H1 (cell line): Measurements from ENCODE around the gene CRHBP. TPM values are rescaled to one million over a fixed set of nuclear protein-coding genes. Genes with fewer than 3 reads are reported as not detected.

ENCODE experiments used
- ASH2L ChIP-seq: fragments of 200-600, 300-600 bp; sonication (generic); IDR thresholded peaks from one replicate; pipeline ENCODE4 v1.7.1; 2017; ENCODE audit warnings: low read length
- KDM1A ChIP-seq: fragments of 200-600, 300-600 bp; sonication (generic); IDR thresholded peaks from 2 replicates; pipeline ENCODE4 v1.7.1; 2016; ENCODE audit warnings: mild to moderate bottlenecking, low read length, borderline replicate concordance
- RAD21 ChIP-seq, 2 experiments: IDR thresholded peaks in 1 of 2; conservative IDR thresholded peaks in 1 of 2; 2 replicates each; pipeline ENCODE4 v1.6.1; 2011; ENCODE audit warnings: low read depth in 2 of 2, low read length in 2 of 2, improper control_type of control experiment in 1 of 2, inconsistent platforms in 1 of 2, mild to moderate bottlenecking in 1 of 2, moderate library complexity in 1 of 2
- TAF1 ChIP-seq: IDR thresholded peaks from 2 replicates; pipeline ENCODE4 v1.6.1; 2011; ENCODE audit warnings: mild to moderate bottlenecking, low read depth, low read length
- TAF7 ChIP-seq: optimal IDR thresholded peaks from 2 replicates; pipeline ENCODE3; 2011; ENCODE audit warnings: low read depth, mild to moderate bottlenecking, inconsistent platforms, low read length, moderate library complexity, borderline replicate concordance
- polyA plus RNA-seq, 7 experiments: library from polyadenylated mRNA; depleted of rRNA in 3 of 7; stranded (reverse) in 5 of 7; unstranded in 2 of 7; fragments of >200 nt in 5 of 7; fragments of 200-250 nt in 2 of 7; gene quantifications; 1 replicate in 5 of 7; 2 replicates in 1 of 7; 4 replicates in 1 of 7; pipeline versions ENCODE4 v1.2.1 to v1.2.3, GENCODE V29; 2011 to 2013; ENCODE audit warnings: missing spikeins in 2 of 7, mixed read lengths in 2 of 7
- total RNA-seq: library from RNA; stranded (reverse); fragmentation: NEBNext Ultra II Directional; extraction: Animal tissue kit (Norgen Biotek cat#: 25700); gene quantifications from 2 replicates; pipeline ENCODE4 v1.2.1, GENCODE V29; 2021
- TF ChIP-seq, protein P1 (sequence below): IDR thresholded peaks from 2 replicates; pipeline ENCODE4 v1.6.1; 2011; ENCODE audit warnings: low read depth, mild to moderate bottlenecking, low read length; ENCODE audit not compliant: insufficient read depth

The CRHBP gene
- total and polyA plus RNA-seq, 2 of the 8 experiments (the other 6 are each of a cell fraction or from before 2014, with no cell fraction given), result 0.30 TPM; not detected in 1

DNA sequence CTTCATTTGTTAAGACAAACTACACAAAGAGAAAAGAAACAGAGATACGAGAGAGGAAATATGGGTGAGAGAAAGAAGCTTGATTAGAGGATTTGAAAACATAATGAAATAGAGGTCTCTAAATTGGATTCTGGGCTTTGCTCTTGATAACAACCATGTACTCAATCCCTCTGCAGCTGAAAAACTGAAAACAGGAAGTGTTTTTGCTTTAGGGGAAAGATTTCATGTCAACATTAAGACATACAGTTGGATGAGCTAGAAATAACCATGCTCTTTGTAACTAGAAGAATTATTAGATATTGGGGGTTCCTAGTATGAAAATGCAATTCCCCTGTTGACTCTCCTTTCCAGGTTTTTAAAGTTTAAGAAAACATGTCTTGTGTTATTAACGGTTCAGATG is 21.9 kb downstream of the CRHBP start (continued):
- TF ChIP-seq, protein P1, sequence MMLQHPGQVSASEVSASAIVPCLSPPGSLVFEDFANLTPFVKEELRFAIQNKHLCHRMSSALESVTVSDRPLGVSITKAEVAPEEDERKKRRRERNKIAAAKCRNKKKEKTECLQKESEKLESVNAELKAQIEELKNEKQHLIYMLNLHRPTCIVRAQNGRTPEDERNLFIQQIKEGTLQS, result no peak
- no peak for TF ChIP-seq TAF1
- TF ChIP-seq RAD21 (IDR thresholded peaks at IDR 0.05 in 1 of 2, conservative IDR thresholded peaks at IDR 0.05 in 1 of 2; ENCODE audit: low read depth in 2 of 2, low read length in 2 of 2), result no peak
- no peak for TF ChIP-seq ASH2L
- no peak for TF ChIP-seq KDM1A
- no peak for TF ChIP-seq TAF7
